GM12878 (cell line): Measurements from ENCODE around the gene CFAP52. TPM values are rescaled to one million over a fixed set of nuclear protein-coding genes. Genes with fewer than 3 reads are reported as not detected.

ENCODE experiments used
- ATAC-seq: fragments of 200-7000 bp; cut with Tn5 transposase; 3 replicates; pipeline ENCODE4 v1.9.1; 2020; ENCODE audit warnings: mild to moderate bottlenecking, moderate library complexity
- BruUV-seq: library from RNA; stranded (reverse); fragments of 400-500 nt; replicated peaks from 2 replicates; lab custom pipeline; 2021; lab: Mats Ljungman, UMichigan
- CTCF ChIA-PET: fragments of 300-600 bp; sonication (Branson Sonifier 250); formaldehyde crosslinking; extraction: SDS; loops from one replicate; lab custom pipeline; 2021; ENCODE audit warnings: inconsistent platforms; lab: Yijun Ruan, JAX
- POLR2A ChIA-PET: fragments of 350-600 bp; formaldehyde crosslinking; extraction: SDS; loops from one replicate; lab custom pipeline; 2021; ENCODE audit warnings: inconsistent platforms; lab: Charles Lee
- RAD21 ChIA-PET: fragments of 300-600 bp; sonication (Branson Sonifier 250); formaldehyde crosslinking; loops from one replicate; lab custom pipeline; 2023; ENCODE audit warnings: antibody characterized with exemption; ENCODE audit not compliant: unreplicated experiment; lab: Charles Lee
- SMC1A ChIA-PET: fragments of 300-600 bp; sonication (Branson Sonifier 250); formaldehyde crosslinking; loops from one replicate; lab custom pipeline; 2023; ENCODE audit not compliant: unreplicated experiment, uncharacterized antibody; lab: Charles Lee
- DNase-seq: peaks from one replicate; pipeline ENCODE4 v3.0.0-alpha.2; 2011; ENCODE audit warnings: low read depth, low spot score
- FAIRE-seq: peaks from 3 replicates; lab custom pipeline; 2011; peaks lifted over from hg19 to GRCh38; lab: Jason Lieb, UNC
- H2AFZ ChIP-seq: 2 replicates; pipeline ENCODE4 v1.6.0; 2011; ENCODE audit warnings: low read depth, low read length, control low read depth; ENCODE audit not compliant: control insufficient read depth
- H3K27ac ChIP-seq: 2 replicates; pipeline ENCODE4 v1.5.1; 2011; ENCODE audit warnings: control low read depth; ENCODE audit not compliant: control insufficient read depth, insufficient read depth
- H3K27me3 ChIP-seq, 2 experiments: replicated peaks in 1 of 2; 2 replicates each; pipeline versions ENCODE4 v1.6.0 to v1.6.1; 2011; ENCODE audit warnings: low read length in 1 of 2; ENCODE audit not compliant: control insufficient read depth in 2 of 2, insufficient read depth in 2 of 2
- H3K36me3 ChIP-seq, 2 experiments: 2 replicates each; pipeline ENCODE4 v1.5.1; 2011; ENCODE audit warnings: low read length in 1 of 2; ENCODE audit not compliant: control insufficient read depth in 2 of 2, insufficient read depth in 2 of 2
- H3K4me1 ChIP-seq: 2 replicates; pipeline ENCODE4 v1.6.1; 2011; ENCODE audit warnings: mild to moderate bottlenecking, low read length, moderate library complexity, mixed read lengths; ENCODE audit not compliant: control insufficient read depth, insufficient read depth
- H3K4me2 ChIP-seq: 2 replicates; pipeline ENCODE4 v1.6.0; 2011; ENCODE audit warnings: control low read depth; ENCODE audit not compliant: control insufficient read depth, insufficient read depth
- H3K4me3 ChIP-seq: fragments of 200-600 bp; sonication (generic); 2 replicates; pipeline ENCODE4 v1.5.1; 2016
- H3K79me2 ChIP-seq: 2 replicates; pipeline ENCODE4 v1.6.0; 2011; ENCODE audit warnings: low read length; ENCODE audit not compliant: control insufficient read depth, insufficient read depth
- H3K9ac ChIP-seq: 2 replicates; pipeline ENCODE4 v1.8.0; 2011; ENCODE audit warnings: low read length, control low read depth, mixed read lengths; ENCODE audit not compliant: control insufficient read depth, insufficient read depth
- H3K9me3 ChIP-seq: replicated peaks from 3 replicates; pipeline ENCODE4 v1.5.1; 2011; ENCODE audit warnings: mild to moderate bottlenecking, low read length; ENCODE audit not compliant: control insufficient read depth, insufficient read depth
- H4K20me1 ChIP-seq: 2 replicates; pipeline ENCODE4 v1.6.0; 2011; ENCODE audit not compliant: control insufficient read depth, insufficient read depth
- FOXM1 ChIP-seq: IDR thresholded peaks from 2 replicates; pipeline ENCODE4 v1.6.1; 2012; ENCODE audit warnings: low read depth, mild to moderate bottlenecking, inconsistent platforms, low read length, moderate library complexity
- JUNB ChIP-seq: IDR thresholded peaks from 2 replicates; pipeline ENCODE4 v1.6.1; 2016; ENCODE audit warnings: antibody characterized with exemption, mild to moderate bottlenecking
- MTA2 ChIP-seq: fragments of 450-650 bp; IDR thresholded peaks from 2 replicates; pipeline ENCODE4 v1.6.1; 2016; ENCODE audit warnings: low read depth, mild to moderate bottlenecking, moderate library complexity
- NFYB ChIP-seq: IDR thresholded peaks from 2 replicates; pipeline ENCODE4 v1.6.1; 2011; ENCODE audit warnings: low read depth, mild to moderate bottlenecking, low read length, improper control_type of control experiment, moderate library complexity; ENCODE audit not compliant: insufficient read depth
- NR2C2 ChIP-seq: IDR thresholded peaks from 2 replicates; pipeline ENCODE4 v1.6.1; 2011; ENCODE audit warnings: borderline replicate concordance, low read depth; ENCODE audit not compliant: control insufficient read depth, insufficient read length
- TCF3 ChIP-seq: IDR thresholded peaks from 2 replicates; pipeline ENCODE4 v1.6.1; 2012; ENCODE audit warnings: low read depth, mild to moderate bottlenecking, low read length, borderline replicate concordance; ENCODE audit not compliant: insufficient read depth
- WRNIP1 ChIP-seq: IDR thresholded peaks from 2 replicates; pipeline ENCODE4 v1.6.1; 2011; ENCODE audit warnings: low read depth, low read length, improper control_type of control experiment, borderline replicate concordance
- ZBTB40 ChIP-seq: fragments of 450-650 bp; IDR thresholded peaks from 2 replicates; pipeline ENCODE4 v1.6.1; 2016; ENCODE audit warnings: mild to moderate bottlenecking, moderate library complexity, borderline replicate concordance
- in situ Hi-C: fragments of 300-500 bp; cut with MboI; formaldehyde crosslinking; loops from 9 replicates; pipeline ENCODE4 v1.14.3; 2018; ENCODE audit warnings: mixed read lengths
- intact Hi-C: fragments of 100-400 bp; cut with micrococcal nuclease; formaldehyde crosslinking; loops from one replicate; pipeline ENCODE4 v1.14.2; 2022; ENCODE audit not compliant: unreplicated experiment
- polyA plus RNA-seq, 11 experiments: library from polyadenylated mRNA; depleted of rRNA in 4 of 11; unstranded in 6 of 11; stranded (reverse) in 5 of 11; fragments of >200 nt; fragmentation: Nextera tagmentation in 4 of 11; fragmentation: Illumina TruSeq in 1 of 11; extraction: Ambion mirVana in 4 of 11; extraction: Trizol in 1 of 11; gene quantifications; 1 replicate in 1 of 11; 2 replicates in 10 of 11; pipeline versions ENCODE4 v1.2.1 to v1.2.3, GENCODE V29; 2011 to 2016; ENCODE audit warnings: inconsistent platforms in 2 of 11, missing spikeins in 2 of 11, low read depth in 1 of 11
- total RNA-seq, 4 experiments: library from RNA; depleted of rRNA in 3 of 4; stranded (reverse); fragments of >200 nt in 3 of 4; fragmentation: Illumina TruSeq in 1 of 4; extraction: Trizol in 1 of 4; gene quantifications; 2 replicates each; pipeline versions ENCODE4 v1.2.1 to v1.2.3, GENCODE V29; 2013 to 2021
- TF ChIP-seq, protein P1 (sequence below): IDR thresholded peaks from 2 replicates; pipeline ENCODE4 v1.6.1; 2011; ENCODE audit warnings: low read depth, mild to moderate bottlenecking, low read length, moderate library complexity, borderline replicate concordance; ENCODE audit errors: extremely low read depth
- TF ChIP-seq, protein P2 (sequence below): fragments of 450-650 bp; IDR thresholded peaks from 2 replicates; pipeline ENCODE4 v1.6.1; 2017; ENCODE audit warnings: mild to moderate bottlenecking, moderate library complexity

Gene CFAP52
- total and polyA plus RNA-seq, 10 of the 15 experiments (the other 5 are each of a cell fraction or from before 2014, with no cell fraction given) = 0.05 to 0.14 TPM; not detected in 8

DNA sequence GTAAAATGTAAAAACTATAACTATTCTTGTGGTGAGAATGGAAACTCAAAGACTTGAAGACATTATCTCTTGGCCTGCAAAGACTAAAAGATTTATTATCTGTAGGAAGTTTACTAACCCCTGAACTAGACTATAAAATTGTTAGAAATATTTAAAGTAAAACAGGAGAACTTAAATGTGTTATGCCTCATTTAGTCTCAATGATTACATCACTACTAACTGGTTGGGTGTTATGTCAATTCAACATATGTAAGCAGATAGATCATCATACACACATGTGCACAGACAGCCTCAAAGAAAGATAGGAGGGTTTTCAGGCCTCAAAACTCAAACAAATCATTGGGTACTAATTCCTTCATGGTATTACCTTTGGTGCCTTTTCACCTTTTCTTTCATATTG is 8.4 kb upstream of the CFAP52 start:
- BruUV-seq = no TSS peak
- Histone ChIP-seq H4K20me1 (no peaks in the 10 kb centered on the region), H3K9ac (no peak overlapping the region), H3K27me3 (no peaks in the 10 kb centered on the region), H3K4me3 (no peak overlapping the region), H3K79me2 (no peaks in the 10 kb centered on the region), H3K27ac (no peak overlapping the region), H2AFZ (no peak overlapping the region), H3K4me1 (peaks cover 4% of the 10 kb centered on the region; the same call in 1 of the 2 replicates), H3K36me3 (peaks cover 0 to 9% of the 10 kb centered on the region in 2 experiments; a peak in 3 of 4 replicates), H3K4me2 (no peak overlapping the region), H3K9me3 (peaks cover 2% of the 10 kb centered on the region; the same call in 2 of the 3 replicates)
- intact Hi-C loops = no loop called here
- in situ Hi-C loops = no loop called here
- CTCF ChIA-PET = no interaction called here
- RAD21 ChIA-PET = no interaction called here
- FAIRE-seq = no peak
- no peak for DNase-seq
- SMC1A ChIA-PET = no interaction called here
- POLR2A ChIA-PET = no interaction called here
- ATAC-seq = no peak
- TF ChIP-seq, protein P1, sequence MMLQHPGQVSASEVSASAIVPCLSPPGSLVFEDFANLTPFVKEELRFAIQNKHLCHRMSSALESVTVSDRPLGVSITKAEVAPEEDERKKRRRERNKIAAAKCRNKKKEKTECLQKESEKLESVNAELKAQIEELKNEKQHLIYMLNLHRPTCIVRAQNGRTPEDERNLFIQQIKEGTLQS = no peak
- TF ChIP-seq NR2C2 = no peak
- TF ChIP-seq FOXM1 = no peak
- no peak for TF ChIP-seq MTA2
- no peak for TF ChIP-seq JUNB
- no peak for TF ChIP-seq TCF3
- no peak for TF ChIP-seq ZBTB40
- TF ChIP-seq WRNIP1 = no peak
- TF ChIP-seq, protein P2, sequence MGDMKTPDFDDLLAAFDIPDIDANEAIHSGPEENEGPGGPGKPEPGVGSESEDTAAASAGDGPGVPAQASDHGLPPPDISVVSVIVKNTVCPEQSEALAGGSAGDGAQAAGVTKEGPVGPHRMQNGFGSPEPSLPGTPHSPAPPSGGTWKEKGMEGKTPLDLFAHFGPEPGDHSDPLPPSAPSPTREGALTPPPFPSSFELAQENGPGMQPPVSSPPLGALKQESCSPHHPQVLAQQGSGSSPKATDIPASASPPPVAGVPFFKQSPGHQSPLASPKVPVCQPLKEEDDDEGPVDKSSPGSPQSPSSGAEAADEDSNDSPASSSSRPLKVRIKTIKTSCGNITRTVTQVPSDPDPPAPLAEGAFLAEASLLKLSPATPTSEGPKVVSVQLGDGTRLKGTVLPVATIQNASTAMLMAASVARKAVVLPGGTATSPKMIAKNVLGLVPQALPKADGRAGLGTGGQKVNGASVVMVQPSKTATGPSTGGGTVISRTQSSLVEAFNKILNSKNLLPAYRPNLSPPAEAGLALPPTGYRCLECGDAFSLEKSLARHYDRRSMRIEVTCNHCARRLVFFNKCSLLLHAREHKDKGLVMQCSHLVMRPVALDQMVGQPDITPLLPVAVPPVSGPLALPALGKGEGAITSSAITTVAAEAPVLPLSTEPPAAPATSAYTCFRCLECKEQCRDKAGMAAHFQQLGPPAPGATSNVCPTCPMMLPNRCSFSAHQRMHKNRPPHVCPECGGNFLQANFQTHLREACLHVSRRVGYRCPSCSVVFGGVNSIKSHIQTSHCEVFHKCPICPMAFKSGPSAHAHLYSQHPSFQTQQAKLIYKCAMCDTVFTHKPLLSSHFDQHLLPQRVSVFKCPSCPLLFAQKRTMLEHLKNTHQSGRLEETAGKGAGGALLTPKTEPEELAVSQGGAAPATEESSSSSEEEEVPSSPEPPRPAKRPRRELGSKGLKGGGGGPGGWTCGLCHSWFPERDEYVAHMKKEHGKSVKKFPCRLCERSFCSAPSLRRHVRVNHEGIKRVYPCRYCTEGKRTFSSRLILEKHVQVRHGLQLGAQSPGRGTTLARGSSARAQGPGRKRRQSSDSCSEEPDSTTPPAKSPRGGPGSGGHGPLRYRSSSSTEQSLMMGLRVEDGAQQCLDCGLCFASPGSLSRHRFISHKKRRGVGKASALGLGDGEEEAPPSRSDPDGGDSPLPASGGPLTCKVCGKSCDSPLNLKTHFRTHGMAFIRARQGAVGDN = no peak
- no peak for TF ChIP-seq NFYB
- TF ChIP-seq, all 136 proteins: peak for 0
